Right lobe of liver (tissue), 6 donors: ENCODE data around the gene RABL6. TPM values are rescaled to one million over a fixed set of nuclear protein-coding genes. Genes with fewer than 3 reads are reported as not detected.
A peak's percentile ranks its signal among the peaks of the same experiment; 100 is the strongest.
"Not testable (repeated sequence)": the region's sequence is repeated elsewhere in the genome, so short reads cannot be mapped to it uniquely, and the experiment has no call there.

Experiments
- ATAC-seq, 4 donors: fragments of 200-7000 bp; cut with Tn5 transposase; one replicate each; pipeline ENCODE4 v1.9.1; 2020; ENCODE audit warnings: mild to moderate bottlenecking in 4 of 4, moderate library complexity in 4 of 4
- DNase-seq, 3 donors: peaks; one replicate each; pipeline ENCODE4 v3.0.0-alpha.2; 2020
- H3K27ac ChIP-seq, 3 donors: fragments of 200-600 bp; one replicate each; pipeline ENCODE4 v1.8.0; 2022
- H3K27me3 ChIP-seq, 2 donors: fragments of 200-600 bp; one replicate each; pipeline ENCODE4 v1.8.0; 2022
- H3K36me3 ChIP-seq, 4 donors: fragments of 200-600 bp; sonication (generic) in 1 of 4; one replicate each; pipeline versions ENCODE4 v1.5.1 to v1.8.0; 2017 to 2022; ENCODE audit warnings: control low read depth in 1 of 4
- H3K4me1 ChIP-seq, 4 donors: fragments of 200-600 bp; sonication (generic) in 1 of 4; one replicate each; pipeline versions ENCODE4 v1.5.1 to v1.8.0; 2017 to 2022; ENCODE audit warnings: control low read depth in 1 of 4
- H3K4me3 ChIP-seq, 3 donors: fragments of 200-600 bp; one replicate each; pipeline ENCODE4 v1.8.0; 2022
- H3K9me3 ChIP-seq, 4 donors: fragments of 200-600 bp; sonication (generic) in 1 of 4; one replicate each; pipeline versions ENCODE4 v1.5.1 to v1.8.0; 2017 to 2022; ENCODE audit warnings: control low read depth in 1 of 4
- POLR2A ChIP-seq: fragments of 450-650 bp; IDR thresholded peaks from one replicate; pipeline ENCODE4 v1.6.1; 2017; ENCODE audit warnings: antibody characterized with exemption, mild to moderate bottlenecking
- WGBS: methylation state at CpG from one replicate; pipeline ENCODE4 v1.1.6; 2018; ENCODE audit warnings: low coverage, low lambda C conversion rate; ENCODE audit not compliant: insufficient coverage; ENCODE audit errors: missing lambda C conversion rate; 5-methylcytosine and 5-hydroxymethylcytosine counted together
- intact Hi-C, 2 donors: fragments of 100-400 bp; cut with DNase I; formaldehyde crosslinking; loops; one replicate each; pipeline versions ENCODE4 v1.11.2 to v1.14.1; 2022
- total RNA-seq, 6 experiments: library from RNA; depleted of rRNA in 2 of 6; stranded (reverse); fragments of >200 nt in 2 of 6; fragmentation: NEBNext Ultra II Directional in 3 of 6; extraction: Animal tissue kit (Norgen Biotek cat#: 25700) in 3 of 6; gene quantifications; one replicate each; pipeline versions ENCODE4 v1.1.0 to v1.2.4, GENCODE V29; 2016 to 2023
- TF ChIP-seq, protein P1 (sequence below), 4 donors: fragments of 200-600 bp in 3 of 4; fragments of 450-650 bp in 1 of 4; IDR thresholded peaks; one replicate each; pipeline versions ENCODE4 v1.5.1 to v1.8.0; 2016 to 2022; ENCODE audit warnings: antibody characterized with exemption in 4 of 4, mild to moderate bottlenecking in 2 of 4
- donor health status: DM: no; HTN: yes; CAD: no.
- donor health status: DM: no; HTN: no; CAD: no.
- donor health status: DM: no; HTN: no; CAD: no.
- donor health status: DM: no; HTN: yes; CAD: no.
- donor health status: DM: no; HTN: yes; CAD: no.

RABL6 gene
- total RNA-seq, 6 experiments from 2014 or later = 8.0 to 14.8 (median 12.4) TPM

DNA sequence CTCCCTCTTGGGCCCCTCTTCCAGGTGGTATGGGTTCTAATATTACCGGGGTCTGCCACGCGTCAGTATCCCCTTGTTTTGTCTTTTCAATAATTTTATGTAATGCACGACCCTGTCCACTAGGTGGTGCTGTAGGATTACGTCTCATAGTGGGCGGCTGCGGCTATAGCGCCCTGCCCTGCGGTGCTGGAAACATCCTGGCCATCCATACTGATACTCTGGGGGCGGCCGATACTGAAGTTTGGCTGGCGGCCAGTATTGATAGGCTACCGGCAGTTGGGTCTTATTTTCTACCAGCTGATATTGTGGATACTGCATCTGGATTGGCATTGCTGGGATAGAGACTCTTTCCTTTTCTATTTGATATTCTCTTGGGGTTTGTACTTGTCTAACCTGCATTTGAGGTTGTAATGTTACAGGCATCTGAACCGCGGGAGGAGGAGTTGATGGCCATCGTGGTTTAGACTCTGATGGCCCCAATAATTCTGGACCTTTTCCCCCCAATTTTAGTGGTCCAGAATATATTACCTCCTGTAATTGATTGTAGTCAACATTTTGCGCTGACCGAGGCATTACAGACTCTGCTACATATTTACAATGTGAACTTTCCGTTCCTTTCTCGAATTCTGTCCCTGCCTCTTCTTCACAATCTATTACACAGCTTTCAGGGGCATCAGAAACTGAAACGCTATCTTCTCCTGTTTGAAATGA is 19.9 kb upstream of the RABL6 start:
- WGBS = 4% methylated on average over 20 of the region's 21 CpGs
- Histone ChIP-seq H3K9me3 (no peaks in the 10 kb centered on the region), H3K27ac (no peak overlapping the region), H3K4me3 (no peak overlapping the region), H3K36me3 (no peaks in the 10 kb centered on the region), H3K4me1 (peaks cover 0 to 48% (median 18%) of the 10 kb centered on the region in 4 donors), H3K27me3 (no peaks in the 10 kb centered on the region)
- TF ChIP-seq POLR2A = no peak
- TF ChIP-seq, protein P1, sequence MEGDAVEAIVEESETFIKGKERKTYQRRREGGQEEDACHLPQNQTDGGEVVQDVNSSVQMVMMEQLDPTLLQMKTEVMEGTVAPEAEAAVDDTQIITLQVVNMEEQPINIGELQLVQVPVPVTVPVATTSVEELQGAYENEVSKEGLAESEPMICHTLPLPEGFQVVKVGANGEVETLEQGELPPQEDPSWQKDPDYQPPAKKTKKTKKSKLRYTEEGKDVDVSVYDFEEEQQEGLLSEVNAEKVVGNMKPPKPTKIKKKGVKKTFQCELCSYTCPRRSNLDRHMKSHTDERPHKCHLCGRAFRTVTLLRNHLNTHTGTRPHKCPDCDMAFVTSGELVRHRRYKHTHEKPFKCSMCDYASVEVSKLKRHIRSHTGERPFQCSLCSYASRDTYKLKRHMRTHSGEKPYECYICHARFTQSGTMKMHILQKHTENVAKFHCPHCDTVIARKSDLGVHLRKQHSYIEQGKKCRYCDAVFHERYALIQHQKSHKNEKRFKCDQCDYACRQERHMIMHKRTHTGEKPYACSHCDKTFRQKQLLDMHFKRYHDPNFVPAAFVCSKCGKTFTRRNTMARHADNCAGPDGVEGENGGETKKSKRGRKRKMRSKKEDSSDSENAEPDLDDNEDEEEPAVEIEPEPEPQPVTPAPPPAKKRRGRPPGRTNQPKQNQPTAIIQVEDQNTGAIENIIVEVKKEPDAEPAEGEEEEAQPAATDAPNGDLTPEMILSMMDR (IDR thresholded peaks at IDR 0.05) = peak; percentile 82 to 87 (median 84)
- DNase-seq (peak; percentile 73 to 77 (median 76)), ATAC-seq (peak in 3 of 4 donors; percentile 13 to 19 (median 16))
- intact Hi-C loops = loop anchor here in 1 of 2 donors (5.0 kb wide), 1 partner anchor 249 kb away; no protein-coding TSS in a partner anchor

DNA sequence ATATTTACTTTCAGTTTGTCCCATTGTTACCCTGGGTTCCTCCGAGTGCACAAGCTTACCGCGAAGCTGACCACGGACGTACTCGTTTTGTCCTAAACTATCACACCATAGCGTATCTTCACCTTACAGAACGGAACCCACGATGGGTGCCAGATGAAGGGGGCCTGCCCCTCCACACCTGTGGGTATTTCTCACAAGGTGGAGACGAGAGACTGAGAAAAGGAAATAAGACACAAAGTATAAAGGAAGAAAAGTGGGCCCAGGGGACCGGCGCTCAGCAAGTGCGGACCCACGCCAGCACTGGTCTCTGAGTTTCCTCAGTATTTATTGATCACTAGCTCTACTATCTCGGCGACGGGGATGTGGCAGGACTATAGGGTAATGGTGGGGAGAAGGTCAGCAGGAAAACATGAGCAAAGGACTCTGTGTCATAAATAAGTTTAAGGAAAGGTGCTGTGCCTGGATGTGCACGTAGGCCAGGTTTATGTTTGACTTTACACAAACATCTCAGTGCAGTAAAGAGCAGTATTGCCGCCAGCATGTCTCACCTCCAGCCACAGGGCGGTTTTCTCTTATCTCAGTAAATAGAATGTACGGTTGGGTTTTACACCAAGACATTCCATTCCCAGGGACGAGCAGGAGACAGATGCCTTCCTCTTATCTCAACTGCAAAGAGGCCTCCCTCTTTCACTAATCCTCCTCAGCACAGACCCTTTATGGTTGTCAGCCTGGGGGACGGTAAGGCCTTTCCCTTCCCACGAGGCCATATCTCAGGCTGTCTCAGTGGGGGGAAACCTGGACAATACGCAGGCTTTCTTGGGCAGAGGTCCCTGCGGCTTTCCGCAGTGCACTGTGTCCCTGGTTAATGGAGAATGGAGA is 18.9 kb upstream of the RABL6 start:
- not testable (repeated sequence) for ATAC-seq, DNase-seq, H3K4me3 ChIP-seq, H3K27ac ChIP-seq, H3K27me3 ChIP-seq, H3K36me3 ChIP-seq, H3K9me3 ChIP-seq
- intact Hi-C loops = loop anchor here in 1 of 2 donors (5.0 kb wide), 1 partner anchor 248 kb away; no protein-coding TSS in a partner anchor
- peaks cover 0 to 48% (median 18%) of the 10 kb centered on the region in 4 donors for H3K4me1 ChIP-seq
- 28% methylated on average over 25 of the region's 27 CpGs for WGBS

DNA sequence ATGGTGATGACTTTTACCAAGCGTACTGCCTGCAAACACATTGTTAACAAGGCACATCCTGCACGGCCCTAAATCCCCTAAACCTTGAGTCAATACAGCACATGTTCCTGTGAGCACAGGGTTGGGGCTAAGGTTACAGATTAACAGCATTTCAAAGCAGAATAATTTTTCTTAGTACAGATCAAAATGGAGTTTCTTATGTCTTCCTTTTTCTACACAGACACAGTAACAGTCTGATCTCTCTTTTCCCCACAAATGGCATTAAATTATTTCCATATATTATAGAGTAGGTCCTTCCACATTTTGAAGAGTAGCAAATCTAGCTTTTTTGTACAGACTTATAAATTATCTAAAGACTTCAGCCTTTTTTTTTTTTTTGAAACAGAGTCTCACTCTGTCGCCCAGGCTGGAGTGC is 18.2 kb upstream of the RABL6 start:
- intact Hi-C loops = loop anchor here in 1 of 2 donors (5.0 kb wide), 1 partner anchor 248 kb away; no protein-coding TSS in a partner anchor

DNA sequence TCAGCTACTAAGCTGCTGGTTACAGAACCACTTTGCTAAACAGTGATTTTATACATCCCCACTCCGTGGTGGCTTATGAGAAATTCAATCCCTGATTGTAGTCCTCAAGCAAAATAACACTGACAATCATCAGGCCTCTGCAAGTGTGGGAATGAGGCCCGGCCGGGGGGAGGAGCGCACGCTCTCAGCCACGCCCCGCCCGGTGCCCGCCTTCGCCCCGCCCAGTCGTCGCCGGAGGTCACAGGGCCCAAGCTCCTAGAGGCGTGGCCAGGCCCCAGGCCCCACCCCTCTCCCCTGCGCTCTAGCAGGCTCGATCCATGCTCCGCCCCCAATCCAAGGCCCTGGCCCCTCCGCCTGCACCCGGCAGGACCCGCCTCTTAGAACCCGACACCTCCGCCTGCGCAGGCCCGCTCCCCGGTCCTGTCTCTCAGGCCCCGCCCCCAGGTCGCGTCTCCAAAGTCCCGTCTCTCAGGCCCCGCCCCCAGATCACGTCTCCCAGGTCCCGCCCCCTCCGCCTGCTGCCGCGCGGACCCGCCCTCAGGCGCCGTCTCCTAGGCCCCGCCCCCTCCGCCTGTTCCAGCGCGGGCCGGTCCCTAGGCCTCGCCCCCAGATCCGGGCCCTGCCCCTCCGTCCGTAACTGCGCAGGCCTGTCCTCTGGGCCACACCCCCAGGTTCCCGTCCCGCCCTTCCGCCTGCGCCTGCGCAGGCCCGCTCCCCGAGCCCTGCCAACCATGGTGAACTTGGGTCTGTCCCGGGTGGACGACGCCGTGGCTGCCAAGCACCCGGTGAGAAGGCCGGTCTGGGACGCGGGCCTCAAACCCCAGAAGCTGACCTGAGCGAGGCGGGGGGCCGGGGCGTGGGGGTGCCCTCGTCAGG is 16.9 kb upstream of the RABL6 start, which contains the start of gene TMEM141:
TSS of gene TMEM141 (plus strand) at position 705 of the 876 bp plus-strand sequence. CDS start at position 732, 27 bp downstream.
- Histone ChIP-seq H3K4me1 (peaks cover 0 to 47% (median 17%) of the 10 kb centered on the region in 4 donors), H3K36me3 (no peaks in the 10 kb centered on the region), H3K9me3 (no peaks in the 10 kb centered on the region), H3K27me3 (no peaks in the 10 kb centered on the region), H3K27ac (peak within 1 kb of the TSS; percentile 84 to 90 (median 84)), H3K4me3 (peak within 1 kb of the TSS; percentile 73 to 80 (median 78))
- DNase-seq (peak; percentile 100), ATAC-seq (peak; percentile 89 to 95 (median 91))
- intact Hi-C loops = no loop called here
- TF ChIP-seq POLR2A = peak; percentile 83
- TF ChIP-seq, protein P1 (IDR thresholded peaks at IDR 0.05) = no peak
- WGBS = 0% methylated on average over 3 of the region's 70 CpGs

More for the DNA sequence above, 18.2 kb upstream of the RABL6 start:
- no peak for DNase-seq
- no peaks in the 10 kb centered on the region for H3K36me3 ChIP-seq
- H3K27me3 ChIP-seq = no peaks in the 10 kb centered on the region
- H3K9me3 ChIP-seq = no peaks in the 10 kb centered on the region
- H3K27ac ChIP-seq = peak overlapping the region in 1 of 3 donors; percentile 2
- TF ChIP-seq, protein P1 (IDR thresholded peaks at IDR 0.05) = no peak
- no peak for TF ChIP-seq POLR2A
- 44% methylated on average over 1 of the region's 3 CpGs for WGBS
- H3K4me3 ChIP-seq = no peak overlapping the region
- H3K4me1 ChIP-seq = peaks cover 0 to 48% (median 18%) of the 10 kb centered on the region in 4 donors
- ATAC-seq = no peak
